Ovary (tissue), 3 donors: ENCODE data around the gene NID1.

Experiments used
- CTCF ChIP-seq, 3 donors: fragments of 450-650 bp in 2 of 3; fragments of 200-600 bp in 1 of 3; IDR thresholded peaks; one replicate each; pipeline versions ENCODE4 v1.5.1 to v1.8.0; 2016 to 2022; ENCODE audit warnings: antibody characterized with exemption in 3 of 3, mild to moderate bottlenecking in 1 of 3
- EP300 ChIP-seq: sonication (generic); formaldehyde crosslinking; IDR thresholded peaks from one replicate; pipeline ENCODE4 v1.6.1; 2017; ENCODE audit warnings: antibody characterized with exemption
- POLR2A ChIP-seq: fragments of 450-650 bp; IDR thresholded peaks from one replicate; pipeline ENCODE4 v1.6.1; 2017; ENCODE audit warnings: antibody characterized with exemption, mild to moderate bottlenecking, moderate library complexity
- donor health status: DM: no; HTN: no; CAD: no.

DNA sequence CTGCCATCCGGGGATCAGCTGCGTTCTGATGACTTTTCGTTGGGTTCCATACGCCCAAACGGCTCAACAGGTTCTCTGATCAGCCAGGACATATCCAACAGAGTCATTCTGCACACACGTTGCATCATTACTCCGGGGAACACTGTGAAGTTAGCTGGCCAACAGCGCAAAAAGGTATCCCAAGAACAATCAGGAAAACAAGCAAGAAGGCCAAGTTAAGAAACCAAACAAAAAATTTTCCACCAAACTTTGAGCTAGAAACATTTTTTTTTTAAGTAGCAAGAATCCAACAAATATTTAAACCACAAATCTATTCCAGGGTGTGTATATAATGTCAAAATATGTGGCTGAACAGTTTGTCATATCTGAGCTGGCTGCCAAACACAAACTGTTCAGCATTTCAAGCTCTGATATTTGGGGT is 29.2 kb downstream of the NID1 start:
- TF ChIP-seq POLR2A, result no peak
- TF ChIP-seq CTCF (IDR thresholded peaks at IDR 0.05), result no peak
- TF ChIP-seq EP300, result no peak
